Neuronal stem cell (in vitro differentiated cells): ENCODE measurements around the gene VAC14.

Experiments used
- DNase-seq: peaks from one replicate; pipeline ENCODE4 v3.0.0-alpha.2; 2013; ENCODE audit warnings: low spot score
- H2AFZ ChIP-seq: one replicate; pipeline ENCODE4 v1.6.1; 2013; ENCODE audit warnings: mild to moderate bottlenecking, low read length, inconsistent platforms
- H2AK5ac ChIP-seq: 2 replicates; pipeline ENCODE4 v1.6.1; 2013; ENCODE audit warnings: low read depth, mild to moderate bottlenecking, inconsistent platforms, low read length, moderate library complexity, mixed read lengths
- H2BK120ac ChIP-seq: 2 replicates; pipeline ENCODE4 v1.6.1; 2013; ENCODE audit warnings: low read depth, mild to moderate bottlenecking, inconsistent platforms, low read length, moderate library complexity, mixed read lengths
- H2BK12ac ChIP-seq: one replicate; pipeline ENCODE4 v1.6.1; 2013; ENCODE audit warnings: low read length, inconsistent platforms
- H2BK15ac ChIP-seq: 2 replicates; pipeline ENCODE4 v1.6.1; 2013; ENCODE audit warnings: mild to moderate bottlenecking, low read length, inconsistent platforms, mixed read lengths
- H2BK5ac ChIP-seq: one replicate; pipeline ENCODE4 v1.6.1; 2013; ENCODE audit warnings: inconsistent platforms, mild to moderate bottlenecking, low read length, moderate library complexity
- H3K14ac ChIP-seq: one replicate; pipeline ENCODE4 v1.6.1; 2013; ENCODE audit warnings: low read length, inconsistent platforms
- H3K18ac ChIP-seq: 2 replicates; pipeline ENCODE4 v1.6.1; 2013; ENCODE audit warnings: low read length, inconsistent platforms
- H3K23ac ChIP-seq: 2 replicates; pipeline ENCODE4 v1.6.1; 2013; ENCODE audit warnings: low read depth, mild to moderate bottlenecking, mixed read lengths, low read length, inconsistent platforms; ENCODE audit not compliant: poor library complexity
- H3K27ac ChIP-seq: replicated peaks from 3 replicates; pipeline ENCODE4 v1.5.1; 2013; ENCODE audit warnings: low read length, inconsistent platforms
- H3K27me3 ChIP-seq, 3 experiments: 2 replicates each; pipeline ENCODE4 v1.6.1; 2013; ENCODE audit warnings: low read length in 3 of 3, mild to moderate bottlenecking in 2 of 3, inconsistent platforms in 1 of 3, low read depth in 1 of 3, mixed read lengths in 1 of 3, moderate library complexity in 1 of 3; ENCODE audit not compliant: control insufficient read depth in 3 of 3, insufficient read depth in 3 of 3
- H3K36me3 ChIP-seq, 2 donors: replicated peaks in 1 of 2; 2 replicates each; pipeline ENCODE4 v1.6.1; 2013; ENCODE audit warnings: low read length in 2 of 2; ENCODE audit not compliant: control insufficient read depth in 2 of 2, insufficient read depth in 2 of 2
- H3K4ac ChIP-seq: 2 replicates; pipeline ENCODE4 v1.6.1; 2013; ENCODE audit warnings: inconsistent platforms, mild to moderate bottlenecking, low read length, moderate library complexity
- H3K4me1 ChIP-seq, 2 donors: 1 replicate in 1 of 2; 2 replicates in 1 of 2; pipeline ENCODE4 v1.6.1; 2013; ENCODE audit warnings: low read length in 2 of 2, low read depth in 1 of 2; ENCODE audit not compliant: control insufficient read depth in 2 of 2, insufficient read depth in 1 of 2
- H3K4me2 ChIP-seq: one replicate; pipeline ENCODE4 v1.6.1; 2013; ENCODE audit warnings: mild to moderate bottlenecking, low read length, inconsistent platforms; ENCODE audit not compliant: insufficient read depth, poor library complexity, severe bottlenecking
- H3K4me3 ChIP-seq, 2 donors: 2 replicates each; pipeline ENCODE4 v1.5.1; 2013; ENCODE audit warnings: low read length in 2 of 2, mild to moderate bottlenecking in 2 of 2, inconsistent platforms in 1 of 2, moderate library complexity in 1 of 2
- H3K79me1 ChIP-seq: one replicate; pipeline ENCODE4 v1.6.1; 2013; ENCODE audit warnings: low read depth, mild to moderate bottlenecking, inconsistent platforms, low read length, moderate library complexity
- H3K9ac ChIP-seq: one replicate; pipeline ENCODE4 v1.6.1; 2013; ENCODE audit warnings: mild to moderate bottlenecking, low read depth, low read length, inconsistent platforms; ENCODE audit not compliant: poor library complexity
- H3K9me3 ChIP-seq, 2 donors: replicated peaks in 1 of 2; 2 replicates each; pipeline versions ENCODE3 to v1.6.1; 2013; ENCODE audit warnings: low read length in 2 of 2, mild to moderate bottlenecking in 2 of 2, inconsistent platforms in 1 of 2, low read depth in 1 of 2, mixed read lengths in 1 of 2, moderate library complexity in 1 of 2; ENCODE audit not compliant: control insufficient read depth in 2 of 2, insufficient read depth in 1 of 2
- H4K8ac ChIP-seq: one replicate; pipeline ENCODE4 v1.6.1; 2013; ENCODE audit warnings: low read depth, mild to moderate bottlenecking, inconsistent platforms, low read length, moderate library complexity
- H4K91ac ChIP-seq: one replicate; pipeline ENCODE4 v1.6.1; 2013; ENCODE audit warnings: low read length, low read depth, mild to moderate bottlenecking, inconsistent platforms; ENCODE audit not compliant: poor library complexity
- WGBS, 2 donors: extraction: QIAGEN DNeasy Blood & Tissue Kit; methylation state at CpG; one replicate each; pipeline ENCODE4 v1.1.7; 2013; ENCODE audit warnings: missing lambda C conversion rate in 2 of 2, mixed read lengths in 1 of 2; ENCODE audit not compliant: insufficient read length in 2 of 2, insufficient replicate concordance in 1 of 2; ENCODE audit errors: extremely low coverage in 2 of 2; 5-methylcytosine and 5-hydroxymethylcytosine counted together

The VAC14 gene

GRCh38 chr16:70800311-70800710, 647 bp downstream of the VAC14 start:
- Histone ChIP-seq H2BK12ac (no peak overlapping the region), H3K23ac (no peak overlapping the region), H3K9ac (peak overlapping the region; percentile 88), H3K27ac (no peak overlapping the region), H2BK120ac (no peak overlapping the region), H2BK5ac (no peak overlapping the region), H3K14ac (no peak overlapping the region), H3K36me3 (peaks cover 0 to 15% of the 10 kb centered on the region in 2 donors), H3K4me1 (peaks cover 3 to 4% of the 10 kb centered on the region in 2 donors), H3K4me3 (peak overlapping the region; percentile 62 to 96), H4K91ac (no peak overlapping the region), H4K8ac (no peak overlapping the region), H3K18ac (peak overlapping the region; percentile 49), H3K79me1 (peaks cover 7% of the 10 kb centered on the region), H2AK5ac (peak overlapping the region; percentile 31), H3K4me2 (peak overlapping the region; percentile 93), H3K27me3 (peaks cover 0 to 9% (median 0%) of the 10 kb centered on the region in 3 experiments), H3K4ac (no peak overlapping the region), H2BK15ac (no peak overlapping the region), H2AFZ (peak overlapping the region; percentile 95), H3K9me3 (peaks cover 0 to 1% of the 10 kb centered on the region in 2 donors)
- no CpG with 5 or more reads among the region's 7 CpGs for WGBS, 2 donors
- no peak for DNase-seq

GRCh38 chr16:70796301-70796700, 4.7 kb downstream of the VAC14 start:
- no peak overlapping the region for H2BK5ac ChIP-seq
- no peak overlapping the region for H2BK15ac ChIP-seq
- H3K9ac ChIP-seq = no peak overlapping the region
- H3K14ac ChIP-seq = no peak overlapping the region
- no CpG with 5 or more reads among the region's 3 CpGs for WGBS, 2 donors
- no peak overlapping the region for H2AFZ ChIP-seq
- H4K91ac ChIP-seq = no peak overlapping the region
- no peak overlapping the region for H4K8ac ChIP-seq
- H3K9me3 ChIP-seq = no peaks in the 10 kb centered on the region
- H3K79me1 ChIP-seq = peaks cover 17% of the 10 kb centered on the region
- no peak overlapping the region for H3K4ac ChIP-seq
- peaks cover 3 to 6% of the 10 kb centered on the region in 2 donors for H3K4me1 ChIP-seq
- H3K27me3 ChIP-seq = no peaks in the 10 kb centered on the region
- no peak overlapping the region for H3K4me3 ChIP-seq
- H2AK5ac ChIP-seq = no peak overlapping the region
- no peak overlapping the region for H2BK12ac ChIP-seq
- peaks cover 0 to 15% of the 10 kb centered on the region in 2 donors for H3K36me3 ChIP-seq
- DNase-seq = no peak
- H3K23ac ChIP-seq = no peak overlapping the region
- no peak overlapping the region for H3K18ac ChIP-seq
- no peak overlapping the region for H3K4me2 ChIP-seq
- H2BK120ac ChIP-seq = no peak overlapping the region
- no peak overlapping the region for H3K27ac ChIP-seq

- Histone ChIP-seq H3K9ac (no peak overlapping the region), H2AK5ac (no peak overlapping the region), H4K8ac (no peak overlapping the region), H3K36me3 (peaks cover 0 to 15% of the 10 kb centered on the region in 2 donors), H2BK5ac (no peak overlapping the region), H2BK15ac (no peak overlapping the region), H3K4ac (no peak overlapping the region), H3K14ac (no peak overlapping the region), H3K9me3 (no peaks in the 10 kb centered on the region), H3K27ac (no peak overlapping the region), H2BK120ac (no peak overlapping the region), H3K79me1 (peaks cover 14% of the 10 kb centered on the region), H3K4me3 (no peak overlapping the region), H3K4me1 (peaks cover 7 to 11% of the 10 kb centered on the region in 2 donors), H4K91ac (no peak overlapping the region), H3K18ac (no peak overlapping the region), H3K27me3 (no peaks in the 10 kb centered on the region), H3K23ac (no peak overlapping the region), H2BK12ac (no peak overlapping the region), H2AFZ (no peak overlapping the region), H3K4me2 (no peak overlapping the region)
- DNase-seq = no peak
- no CpG with 5 or more reads among the region's 12 CpGs for WGBS, 2 donors
These were observed 5.6 kb downstream of the VAC14 start for GRCh38 chr16:70795296-70795912.

- Histone ChIP-seq H3K4me2 (no peak overlapping the region), H3K14ac (no peak overlapping the region), H2AK5ac (no peak overlapping the region), H2BK12ac (no peak overlapping the region), H2BK15ac (no peak overlapping the region), H3K27ac (no peak overlapping the region), H2AFZ (no peak overlapping the region), H3K4ac (no peak overlapping the region), H3K9ac (no peak overlapping the region), H3K4me3 (no peak overlapping the region), H3K27me3 (no peaks in the 10 kb centered on the region), H2BK5ac (no peak overlapping the region), H4K91ac (no peak overlapping the region), H3K23ac (no peak overlapping the region), H3K9me3 (no peaks in the 10 kb centered on the region), H4K8ac (no peak overlapping the region), H3K36me3 (peaks cover 0 to 8% of the 10 kb centered on the region in 2 donors), H3K4me1 (peaks cover 4 to 11% of the 10 kb centered on the region in 2 donors), H2BK120ac (no peak overlapping the region), H3K79me1 (peaks cover 12% of the 10 kb centered on the region), H3K18ac (no peak overlapping the region)
- DNase-seq = no peak
- no CpG with 5 or more reads among the region's 8 CpGs for WGBS, 2 donors
These were observed 7.0 kb downstream of the VAC14 start for GRCh38 chr16:70793851-70794502.
